Measurements from ENCODE around the gene ENO1.

ENO1 gene

GRCh38 chr1:8858112-8858668 lies 20.3 kb downstream of the ENO1 start:
- Histone ChIP-seq H3K27ac (ENCODE audit: extremely low read depth, low read depth, low read length) (no peak overlapping the region), H3K9me3 (ENCODE audit: control insufficient read depth, insufficient read depth, low read depth, low read length) (no peaks in the 10 kb centered on the region), H3K4me3 (ENCODE audit: low read depth, low read length) (no peak overlapping the region), H3K4me1 (ENCODE audit: control insufficient read depth, insufficient read depth, low read length) (no peaks in the 10 kb centered on the region), H3K36me3 (ENCODE audit: control insufficient read depth in 2 of 2, insufficient read depth in 1 of 2, low read length in 2 of 2) (peaks cover 31 to 60% of the 10 kb centered on the region in 2 experiments)
- ChIA-PET POLR2A (interaction anchor here (1.2 to 2.8 kb wide), 4 partner anchors 9 to 21 kb away, joined by 3 to 10 read pairs (median 6); partner anchors contain the start of gene ENO1), CTCF (interaction anchor here (1.0 to 5.0 kb wide), 5 partner anchors 9 to 279 kb away, joined by 3 to 43 read pairs (median 4); no protein-coding TSS in a partner anchor)
- TF ChIP-seq ZNF707 (tag by site-specific recombination; IDR thresholded peaks at IDR 0.05) = no peak
- TF ChIP-seq ZNF140 (tag by site-specific recombination; IDR thresholded peaks at IDR 0.05) = no peak
- peak; percentile 26; the same call in 1 of the 2 replicates for TF ChIP-seq ZNF600 (tag by site-specific recombination; IDR thresholded peaks at IDR 0.05)
- TF ChIP-seq ZNF324 (tag by site-specific recombination; IDR thresholded peaks at IDR 0.05) = no peak
- TF ChIP-seq HOXD13 (CRISPR knock-in tag; IDR thresholded peaks at IDR 0.05; ENCODE audit: borderline replicate concordance) = no peak
- TF ChIP-seq ZNF843 (tag by site-specific recombination; IDR thresholded peaks at IDR 0.05) = no peak
- no peak for TF ChIP-seq ZNF266 (tag by site-specific recombination; IDR thresholded peaks at IDR 0.05; ENCODE audit: low read depth)

- ChIA-PET POLR2A (interaction anchor here (1.2 to 1.4 kb wide), 2 partner anchors 8 to 18 kb away, joined by 3 to 5 read pairs; no protein-coding TSS in a partner anchor), CTCF (interaction anchor here (0.6 to 5.0 kb wide), 6 partner anchors 8 to 295 kb away, joined by 3 to 43 read pairs (median 3); no protein-coding TSS in a partner anchor)
- no peak overlapping the region for H3K4me3 ChIP-seq (ENCODE audit: low read depth, low read length)
- TF ChIP-seq ZNF600 (tag by site-specific recombination; IDR thresholded peaks at IDR 0.05) (peak; percentile 88), ZSCAN30 (tag by site-specific recombination; IDR thresholded peaks at IDR 0.05) (0 out of 2 replicates have a peak, but pooled peaks have one; percentile 43), ZNF18 (tag by site-specific recombination; IDR thresholded peaks at IDR 0.05) (no peak), ZNF10 (tag by site-specific recombination; IDR thresholded peaks at IDR 0.05) (peak; percentile 68; the same call in 1 of the 2 replicates)
- H3K9me3 ChIP-seq (ENCODE audit: control insufficient read depth, insufficient read depth, low read depth, low read length) = no peaks in the 10 kb centered on the region
- no peak overlapping the region for H3K27ac ChIP-seq (ENCODE audit: extremely low read depth, low read depth, low read length)
- H3K4me1 ChIP-seq (ENCODE audit: control insufficient read depth, insufficient read depth, low read length) = no peaks in the 10 kb centered on the region
- H3K36me3 ChIP-seq (ENCODE audit: control insufficient read depth in 2 of 2, insufficient read depth in 1 of 2, low read length in 2 of 2) = peaks cover 27 to 47% of the 10 kb centered on the region in 2 experiments
These were observed 21.6 kb downstream of the ENO1 start for GRCh38 chr1:8856689-8857412.

GRCh38 chr1:8854240-8854639 lies 24.2 kb downstream of the ENO1 start:
- no peaks in the 10 kb centered on the region for H3K9me3 ChIP-seq (ENCODE audit: control insufficient read depth, insufficient read depth, low read depth, low read length)
- TF ChIP-seq IKZF3 (tag by site-specific recombination; IDR thresholded peaks at IDR 0.05) = no peak
- TF ChIP-seq ZNF335 (tag by site-specific recombination; conservative IDR thresholded peaks at IDR 0.05) = no peak; the same call in 1 of the 2 replicates
- no peak for TF ChIP-seq HIC1 (tag by site-specific recombination; IDR thresholded peaks at IDR 0.05)
- TF ChIP-seq ZNF404 (tag by site-specific recombination; IDR thresholded peaks at IDR 0.05) = no peak
- TF ChIP-seq ZNF473 (tag by site-specific recombination; IDR thresholded peaks at IDR 0.05) = no peak
- H3K36me3 ChIP-seq (ENCODE audit: control insufficient read depth in 2 of 2, insufficient read depth in 1 of 2, low read length in 2 of 2) = peaks cover 7 to 26% of the 10 kb centered on the region in 2 experiments; a peak in 2 of 3 replicates
- no peak overlapping the region for H3K27ac ChIP-seq (ENCODE audit: extremely low read depth, low read depth, low read length)
- POLR2A ChIA-PET = interaction anchor here (0.5 kb wide), 1 partner anchor 12 kb away, joined by 5 read pairs; no protein-coding TSS in a partner anchor
- CTCF ChIA-PET = no interaction called here
- no peaks in the 10 kb centered on the region for H3K4me1 ChIP-seq (ENCODE audit: control insufficient read depth, insufficient read depth, low read length)
- H3K4me3 ChIP-seq (ENCODE audit: low read depth, low read length) = no peak overlapping the region
